Inflammatory macrophage treated with lipopolysaccharide for 1 hour (primary cell): ENCODE measurements around the gene PRKN.

Source experiments
- DNase-seq, 2 donors: peaks; one replicate each; pipeline ENCODE4 v3.0.0-alpha.2; 2020 to 2022

Gene PRKN

GRCh38 chr6:161622779-161623178 is 1104.8 kb downstream of the PRKN start:
- no peak for DNase-seq

DNA sequence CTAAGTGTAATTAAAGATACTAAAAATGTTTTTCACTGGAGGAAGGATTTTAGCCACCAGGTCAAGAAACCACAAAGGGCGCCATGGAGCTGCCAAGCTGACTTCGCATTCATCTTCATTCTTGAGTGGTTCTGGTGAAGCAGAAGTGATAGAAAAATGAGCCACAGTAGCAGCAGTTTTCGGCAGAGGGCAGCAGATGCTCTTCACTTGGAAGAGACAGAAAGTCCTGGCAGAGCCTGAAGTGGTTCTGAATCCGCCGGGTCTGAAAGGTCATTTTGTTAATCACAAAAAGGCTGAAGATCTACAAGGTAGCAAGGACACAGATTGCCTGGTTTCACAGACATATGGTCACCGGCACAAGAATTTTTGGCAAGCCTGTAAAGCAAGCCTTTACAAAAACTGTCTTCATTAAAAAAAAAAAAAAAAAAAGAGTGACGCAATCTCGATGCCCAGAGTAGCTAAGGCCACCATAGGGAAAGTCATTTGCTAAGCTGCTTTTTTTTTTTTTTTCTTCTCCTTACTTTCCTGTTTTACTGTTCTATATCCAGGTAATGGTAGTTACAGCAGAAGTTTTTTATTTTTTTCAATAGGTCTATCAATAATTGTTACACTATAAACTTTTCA is 1108.6 kb downstream of the PRKN start:
- no peak for DNase-seq

- no peak for DNase-seq
These were observed 1113.9 kb downstream of the PRKN start for GRCh38 chr6:161613711-161614110.

- no peak for DNase-seq
These were observed 1118.8 kb downstream of the PRKN start for GRCh38 chr6:161608771-161609170.

- DNase-seq, result no peak
These were observed 1119.8 kb downstream of the PRKN start for GRCh38 chr6:161607696-161608297.

DNA sequence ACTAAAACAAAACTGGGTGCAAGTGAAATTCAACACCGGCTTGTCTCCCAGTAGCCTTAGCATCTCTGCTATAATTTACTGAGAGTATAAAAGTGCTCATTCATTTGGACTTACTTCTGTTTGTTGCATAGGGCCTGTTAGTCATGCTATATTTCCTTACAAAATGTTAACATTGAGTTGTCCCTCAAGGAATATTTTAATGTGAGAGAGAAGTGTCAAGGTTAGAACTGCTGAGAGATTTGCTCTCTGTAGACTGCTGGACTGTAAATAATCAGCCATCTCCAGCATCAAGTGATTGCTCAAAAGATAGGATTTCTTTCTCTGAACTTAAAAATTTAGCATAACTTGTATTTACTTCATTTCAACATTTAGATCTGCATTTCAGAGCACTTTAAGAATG is 1125.2 kb downstream of the PRKN start:
- DNase-seq, result no peak

GRCh38 chr6:161598896-161599295 is 1128.7 kb downstream of the PRKN start:
- no peak for DNase-seq

GRCh38 chr6:161596807-161597520 is 1130.6 kb downstream of the PRKN start:
- no peak for DNase-seq

- no peak for DNase-seq
These were observed 1133.2 kb downstream of the PRKN start for GRCh38 chr6:161594412-161594811.

DNA sequence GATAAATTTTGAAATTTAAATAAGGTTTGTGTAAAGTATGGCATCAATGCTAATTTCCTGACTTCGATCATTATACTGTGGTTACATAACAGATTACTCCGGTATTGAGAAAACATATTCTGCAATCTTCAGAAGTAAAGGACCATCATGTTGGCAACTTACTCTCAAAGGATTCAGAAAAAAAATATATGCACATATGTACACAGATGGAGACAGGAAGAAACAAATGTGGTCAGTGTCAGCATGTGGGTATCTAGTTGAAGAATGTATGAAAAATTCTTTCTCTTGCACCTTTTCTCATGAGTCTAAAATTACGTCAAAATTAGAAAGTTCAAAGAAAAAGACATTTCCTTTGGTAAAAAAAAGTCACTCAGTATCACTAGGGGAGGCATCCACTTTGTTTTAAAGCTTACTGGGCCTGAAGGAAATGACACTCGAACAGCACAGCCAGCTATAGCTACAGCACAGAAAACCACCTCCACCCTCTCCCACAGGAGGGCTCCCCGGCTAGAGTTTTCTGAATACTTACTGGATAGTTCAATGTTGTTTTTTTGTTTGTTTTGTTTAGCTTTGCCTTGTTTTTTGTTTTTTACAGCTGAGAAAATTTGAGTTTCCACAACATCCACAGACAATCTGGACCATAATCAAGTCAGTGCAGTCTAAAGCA is 1136.5 kb downstream of the PRKN start:
- no peak for DNase-seq

- no peak for DNase-seq
These were observed 1140.7 kb downstream of the PRKN start for GRCh38 chr6:161586887-161587286.

- no peak for DNase-seq
These were observed 1142.8 kb downstream of the PRKN start for GRCh38 chr6:161584621-161585340.

DNA sequence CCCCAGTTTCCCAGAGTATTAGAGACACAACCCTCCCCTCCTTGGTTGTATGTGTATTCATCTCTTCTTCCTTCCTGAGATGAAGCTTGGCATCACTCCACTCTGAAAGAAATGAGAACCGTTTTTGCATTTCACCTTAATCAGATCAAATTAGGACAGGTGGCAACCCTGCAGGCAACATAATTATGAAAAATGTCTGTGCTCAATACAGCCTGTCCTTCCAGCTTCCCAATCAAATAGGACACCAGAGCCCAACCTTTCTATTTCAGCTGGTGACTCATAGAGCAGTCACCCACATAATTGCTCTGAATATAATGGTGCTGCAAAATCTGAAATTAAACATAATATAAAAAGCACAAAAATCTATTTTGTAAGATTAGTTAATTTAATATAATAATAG is 1143.5 kb downstream of the PRKN start:
- no peak for DNase-seq

- DNase-seq, result no peak
These were observed 1144.0 kb downstream of the PRKN start for GRCh38 chr6:161583584-161583983.

- DNase-seq, result no peak
These were observed 1149.1 kb downstream of the PRKN start for GRCh38 chr6:161578478-161578877.

GRCh38 chr6:161575523-161576254 is 1151.9 kb downstream of the PRKN start:
- no peak for DNase-seq

DNA sequence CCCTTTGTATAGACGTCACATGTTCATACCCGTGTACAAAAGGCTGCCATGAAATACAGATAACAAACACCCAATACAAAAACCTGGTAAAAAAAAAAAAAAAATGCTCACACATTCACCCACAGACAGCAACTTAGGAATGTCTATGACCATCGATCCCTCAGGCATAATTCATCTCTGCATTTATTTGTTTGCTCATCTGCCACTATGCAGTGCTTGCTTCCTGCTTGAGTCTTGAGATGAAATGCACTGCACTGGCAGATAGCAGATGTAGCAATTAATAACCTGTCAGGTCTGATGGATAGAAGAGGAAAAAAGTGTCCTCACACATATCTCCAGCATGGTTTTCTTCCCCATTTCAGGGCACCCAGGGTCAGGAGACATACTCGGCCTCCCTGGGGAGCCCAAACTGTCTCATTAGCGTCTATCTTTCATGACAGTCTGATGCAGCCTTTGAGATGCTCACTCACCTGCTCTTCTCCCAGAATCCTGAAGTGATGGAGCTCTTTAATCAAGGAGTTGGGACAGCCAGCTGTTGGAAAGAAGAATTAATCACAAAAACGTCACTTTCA is 1158.6 kb downstream of the PRKN start:
- DNase-seq, result no peak

GRCh38 chr6:161564952-161565351 is 1162.6 kb downstream of the PRKN start:
- DNase-seq, result no peak

- no peak for DNase-seq
These were observed 1165.7 kb downstream of the PRKN start for GRCh38 chr6:161561908-161562307.

DNA sequence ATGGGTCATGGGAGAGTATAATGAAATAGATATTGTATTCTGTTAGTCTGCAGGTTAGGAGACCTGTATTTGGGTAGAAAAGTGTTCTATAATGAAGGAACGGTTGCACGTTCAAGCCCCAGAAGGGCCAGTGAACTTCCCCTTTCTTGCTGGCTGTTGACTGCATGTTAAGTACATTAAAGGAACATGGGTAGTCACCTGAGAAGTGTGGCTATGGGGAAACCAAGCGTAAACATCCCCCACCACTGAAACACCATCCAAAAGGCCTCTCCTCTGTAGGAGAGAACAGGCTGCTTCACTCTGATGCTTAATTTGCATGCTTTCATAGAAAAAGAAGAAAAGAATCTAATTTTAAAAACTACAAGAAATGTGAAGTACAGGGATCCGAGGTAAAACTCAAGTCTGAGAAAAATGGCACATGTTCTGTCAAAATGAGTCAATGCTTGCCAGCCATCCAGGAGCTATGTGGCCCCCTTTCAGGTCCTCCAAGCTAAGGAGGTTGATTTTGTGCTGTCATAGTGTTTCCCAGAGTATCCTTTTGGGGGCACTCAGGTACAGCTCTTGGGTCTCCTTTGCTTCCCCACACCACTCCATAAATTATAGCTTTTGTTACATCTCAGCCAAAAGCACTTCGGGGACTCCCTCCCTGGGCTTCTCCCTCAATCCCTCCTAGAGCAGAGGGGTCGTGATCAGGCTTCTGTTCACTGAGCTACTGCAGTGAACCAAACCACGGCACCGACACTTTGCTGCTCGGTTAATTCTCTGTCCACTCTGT is 1170.0 kb downstream of the PRKN start:
- DNase-seq, result no peak

- DNase-seq, result no peak
These were observed 1172.7 kb downstream of the PRKN start for GRCh38 chr6:161554883-161555282.
